M059J (cell line): ENCODE measurements around the gene RIC1. TPM values are rescaled to one million over a fixed set of nuclear protein-coding genes. Genes with fewer than 3 reads are reported as not detected.
A peak's percentile ranks its signal among the peaks of the same experiment; 100 is the strongest.
"Not testable (repeated sequence)": the region's sequence is repeated elsewhere in the genome, so short reads cannot be mapped to it uniquely, and the experiment has no call there.

Experiments
- DNase-seq: peaks from one replicate; pipeline ENCODE4 v3.0.0-alpha.2; 2012; ENCODE audit warnings: low read depth
- total RNA-seq: library from RNA; depleted of rRNA; stranded (reverse); fragments of >200 nt; shearing (Covaris generic); gene quantifications from 2 replicates; pipeline ENCODE4 v1.2.3, GENCODE V29; 2014; rRNA removed

RIC1 gene
- total RNA-seq = 27.0 and 33.4 TPM in 2 replicates

GRCh38 chr9:5628530-5629311 is at the start of gene RIC1:
Gene RIC1, plus strand, starts transcription at chr9:5629107. Its CDS starts 203 bp downstream, at chr9:5629310.
- peak; percentile 92 for DNase-seq

GRCh38 chr9:5579881-5580280 is 49.0 kb upstream of the RIC1 start:
- DNase-seq = no peak

- no peak for DNase-seq
Measured at GRCh38 chr9:5580650-5581049, 48.3 kb upstream of the RIC1 start.

GRCh38 chr9:5581706-5582105 is 47.2 kb upstream of the RIC1 start:
- not testable (repeated sequence) for DNase-seq

GRCh38 chr9:5582835-5583195 is 46.1 kb upstream of the RIC1 start:
- peak; percentile 61 for DNase-seq

- DNase-seq = peak; percentile 69
Measured at GRCh38 chr9:5586391-5586802, 42.5 kb upstream of the RIC1 start.

- DNase-seq = peak; percentile 81
Measured at GRCh38 chr9:5587024-5587423, 41.9 kb upstream of the RIC1 start.

GRCh38 chr9:5592231-5592630 is 36.7 kb upstream of the RIC1 start:
- DNase-seq = no peak

GRCh38 chr9:5592904-5593303 is 36.0 kb upstream of the RIC1 start:
- no peak for DNase-seq

- DNase-seq = no peak
Measured at GRCh38 chr9:5593904-5594303, 35.0 kb upstream of the RIC1 start.

GRCh38 chr9:5596173-5596572 is 32.7 kb upstream of the RIC1 start:
- DNase-seq = no peak

- peak; percentile 36 for DNase-seq
Measured at GRCh38 chr9:5608298-5609225, 20.3 kb upstream of the RIC1 start.

GRCh38 chr9:5609226-5609596 is 19.7 kb upstream of the RIC1 start:
- no peak for DNase-seq

- DNase-seq = no peak
Measured at GRCh38 chr9:5610491-5610890, 18.4 kb upstream of the RIC1 start.

GRCh38 chr9:5611321-5612184 is 17.4 kb upstream of the RIC1 start:
- DNase-seq = no peak

- no peak for DNase-seq
Measured at GRCh38 chr9:5612185-5612530, 16.7 kb upstream of the RIC1 start.

- no peak for DNase-seq
Measured at GRCh38 chr9:5614192-5614591, 14.7 kb upstream of the RIC1 start.

- no peak for DNase-seq
Measured at GRCh38 chr9:5614985-5615384, 13.9 kb upstream of the RIC1 start.

GRCh38 chr9:5617749-5618148 is 11.2 kb upstream of the RIC1 start:
- DNase-seq = no peak

GRCh38 chr9:5620494-5620893 is 8.4 kb upstream of the RIC1 start:
- DNase-seq = no peak

GRCh38 chr9:5621327-5621726 is 7.6 kb upstream of the RIC1 start:
- DNase-seq = peak; percentile 93

GRCh38 chr9:5622016-5622415 is 6.9 kb upstream of the RIC1 start:
- DNase-seq = peak; percentile 90
